Measurements from ENCODE around the gene DIMT1. TPM values are rescaled to one million over a fixed set of nuclear protein-coding genes. Genes with fewer than 3 reads are reported as not detected.

Gene DIMT1
- total RNA-seq, result 10 to 100 TPM; 11.7 to 36.3 (median 24.5) TPM

- TF ChIP-seq CTCF (IDR thresholded peaks at IDR 0.05; ENCODE audit: low read depth), result no peak
These were observed at the start of gene DIMT1 for GRCh38 chr5:62403411-62404250. TSS of gene DIMT1 (minus strand) at chr5:62403905. CDS start at chr5:62403772, 133 bp downstream.

- TF ChIP-seq CTCF (IDR thresholded peaks at IDR 0.05; ENCODE audit: low read depth), result no peak
These were observed 46.6 kb upstream of the DIMT1 start for GRCh38 chr5:62450259-62450658.

- no peak for TF ChIP-seq CTCF (IDR thresholded peaks at IDR 0.05; ENCODE audit: low read depth)
These were observed 44.8 kb upstream of the DIMT1 start for GRCh38 chr5:62448528-62448927.

- TF ChIP-seq CTCF (IDR thresholded peaks at IDR 0.05; ENCODE audit: low read depth), result no peak
These were observed 28.9 kb upstream of the DIMT1 start for GRCh38 chr5:62432621-62433064.

GRCh38 chr5:62431735-62432620, 28.3 kb upstream of the DIMT1 start:
- no peak for TF ChIP-seq CTCF (IDR thresholded peaks at IDR 0.05; ENCODE audit: low read depth)

- TF ChIP-seq CTCF (IDR thresholded peaks at IDR 0.05; ENCODE audit: low read depth), result no peak
These were observed 21.1 kb upstream of the DIMT1 start for GRCh38 chr5:62424763-62425162.

GRCh38 chr5:62421414-62421813, 17.7 kb upstream of the DIMT1 start:
- TF ChIP-seq CTCF (IDR thresholded peaks at IDR 0.05; ENCODE audit: low read depth), result no peak
